IMR-90 (cell line): ENCODE measurements around the gene USH2A.

ENCODE experiments used
- CEBPB ChIP-seq: IDR thresholded peaks from 2 replicates; pipeline ENCODE4 v1.6.1; 2012; ENCODE audit warnings: low read depth, low read length, improper control_type of control experiment
- MAFK ChIP-seq: IDR thresholded peaks from 2 replicates; pipeline ENCODE4 v1.6.1; 2012; ENCODE audit warnings: low read depth, low read length, improper control_type of control experiment
- RCOR1 ChIP-seq: IDR thresholded peaks from 2 replicates; pipeline ENCODE4 v1.6.1; 2012; ENCODE audit warnings: mild to moderate bottlenecking, low read length, improper control_type of control experiment; ENCODE audit not compliant: insufficient replicate concordance
- SMC3 ChIP-seq: fragments of 150-350 bp; IDR thresholded peaks from 2 replicates; pipeline ENCODE4 v1.6.1; 2016; ENCODE audit warnings: low read depth, mild to moderate bottlenecking, antibody characterized with exemption, low read length, moderate library complexity
- TF ChIP-seq, protein P1 (sequence below): conservative IDR thresholded peaks from 2 replicates; pipeline ENCODE4 v1.5.1; 2012; ENCODE audit warnings: mild to moderate bottlenecking, low read depth, low read length, improper control_type of control experiment

- TF ChIP-seq, protein P1, sequence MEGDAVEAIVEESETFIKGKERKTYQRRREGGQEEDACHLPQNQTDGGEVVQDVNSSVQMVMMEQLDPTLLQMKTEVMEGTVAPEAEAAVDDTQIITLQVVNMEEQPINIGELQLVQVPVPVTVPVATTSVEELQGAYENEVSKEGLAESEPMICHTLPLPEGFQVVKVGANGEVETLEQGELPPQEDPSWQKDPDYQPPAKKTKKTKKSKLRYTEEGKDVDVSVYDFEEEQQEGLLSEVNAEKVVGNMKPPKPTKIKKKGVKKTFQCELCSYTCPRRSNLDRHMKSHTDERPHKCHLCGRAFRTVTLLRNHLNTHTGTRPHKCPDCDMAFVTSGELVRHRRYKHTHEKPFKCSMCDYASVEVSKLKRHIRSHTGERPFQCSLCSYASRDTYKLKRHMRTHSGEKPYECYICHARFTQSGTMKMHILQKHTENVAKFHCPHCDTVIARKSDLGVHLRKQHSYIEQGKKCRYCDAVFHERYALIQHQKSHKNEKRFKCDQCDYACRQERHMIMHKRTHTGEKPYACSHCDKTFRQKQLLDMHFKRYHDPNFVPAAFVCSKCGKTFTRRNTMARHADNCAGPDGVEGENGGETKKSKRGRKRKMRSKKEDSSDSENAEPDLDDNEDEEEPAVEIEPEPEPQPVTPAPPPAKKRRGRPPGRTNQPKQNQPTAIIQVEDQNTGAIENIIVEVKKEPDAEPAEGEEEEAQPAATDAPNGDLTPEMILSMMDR = no peak
- TF ChIP-seq SMC3 (no peak), CEBPB (no peak), RCOR1 (no peak), MAFK (no peak)
These were observed 365.3 kb downstream of the USH2A start for GRCh38 chr1:216057947-216058346.
